HG02588 (cell line): ENCODE data around the gene SLC7A10.

Source experiments
- ATAC-seq: cut with Tn5 transposase; IDR thresholded peaks from one replicate; pipeline ENCODE4 v1.9.1; 2021; ENCODE audit warnings: mild to moderate bottlenecking, moderate library complexity; ENCODE audit not compliant: unreplicated experiment

The SLC7A10 gene

DNA sequence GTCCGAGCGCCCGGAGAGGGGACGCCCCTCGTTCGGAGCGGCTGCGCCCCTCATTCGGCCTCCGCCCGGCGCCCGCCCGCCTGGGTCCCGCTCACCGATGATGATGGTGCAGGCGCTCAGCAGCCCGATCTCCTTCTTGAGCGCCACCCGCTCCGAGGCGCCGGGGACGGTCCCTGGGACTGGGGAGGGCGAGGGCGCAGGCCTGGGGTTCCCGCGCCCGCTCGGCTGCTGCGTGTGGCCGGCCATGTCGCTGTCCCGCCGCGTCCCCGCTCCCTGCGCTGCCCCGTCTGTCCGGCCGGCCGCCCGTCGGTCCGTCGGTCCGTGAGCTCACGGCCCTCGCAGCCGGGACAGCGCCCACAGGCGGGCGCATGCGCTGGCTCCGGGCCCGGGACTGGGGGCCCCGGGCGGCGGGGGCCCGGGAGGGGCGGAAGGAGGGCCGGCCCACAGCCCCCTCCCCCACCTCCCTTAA is at the start of gene SLC7A10:
Gene SLC7A10, minus strand, starts transcription at position 393 of the 469 bp plus-strand sequence. Its CDS starts 147 bp downstream, at position 246.
- ATAC-seq: no peak

DNA sequence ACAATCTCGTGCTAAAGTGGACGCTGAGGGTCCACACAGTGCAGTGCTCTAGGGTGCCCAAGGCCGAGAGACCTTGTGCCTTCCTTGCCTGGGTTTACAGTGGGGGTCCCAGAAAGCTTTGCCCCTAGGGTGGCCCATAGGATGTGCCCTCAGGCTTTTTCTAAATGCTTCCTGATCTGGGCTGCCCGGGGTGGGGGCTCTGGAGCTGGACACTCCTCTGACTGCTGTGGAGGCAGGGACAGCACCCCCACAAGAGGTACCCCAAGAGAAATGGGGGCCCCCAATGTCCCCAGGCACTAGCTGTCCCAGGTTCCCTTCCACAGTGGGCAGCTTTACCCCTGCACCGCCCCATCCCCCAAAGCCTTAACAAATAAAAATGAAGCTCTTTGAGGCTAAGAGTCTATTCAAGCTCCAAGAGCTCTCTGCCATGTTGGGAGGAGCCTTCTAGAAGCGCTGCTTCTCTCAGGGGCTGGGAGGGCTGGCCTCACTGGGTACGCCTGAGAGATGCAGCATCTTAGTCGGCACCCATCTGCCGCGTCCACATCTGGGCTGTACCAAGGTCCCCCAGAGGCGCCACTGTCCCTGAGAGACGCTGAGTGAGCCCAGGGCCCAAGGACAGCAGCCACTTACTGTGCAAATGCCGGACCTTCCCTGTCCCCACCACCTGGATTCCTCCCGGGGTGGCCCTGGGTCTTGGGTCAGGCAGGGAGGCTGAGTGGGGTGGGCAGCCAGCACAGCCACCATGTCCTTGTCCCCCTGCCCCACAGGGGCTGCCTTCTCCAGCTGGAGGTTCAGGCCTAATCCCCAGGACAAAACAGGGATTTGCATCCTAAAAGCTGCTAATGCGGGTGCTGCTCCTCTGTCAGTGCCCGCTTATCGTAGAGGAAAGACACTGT is 49.3 kb upstream of the SLC7A10 start:
- ATAC-seq: no peak

DNA sequence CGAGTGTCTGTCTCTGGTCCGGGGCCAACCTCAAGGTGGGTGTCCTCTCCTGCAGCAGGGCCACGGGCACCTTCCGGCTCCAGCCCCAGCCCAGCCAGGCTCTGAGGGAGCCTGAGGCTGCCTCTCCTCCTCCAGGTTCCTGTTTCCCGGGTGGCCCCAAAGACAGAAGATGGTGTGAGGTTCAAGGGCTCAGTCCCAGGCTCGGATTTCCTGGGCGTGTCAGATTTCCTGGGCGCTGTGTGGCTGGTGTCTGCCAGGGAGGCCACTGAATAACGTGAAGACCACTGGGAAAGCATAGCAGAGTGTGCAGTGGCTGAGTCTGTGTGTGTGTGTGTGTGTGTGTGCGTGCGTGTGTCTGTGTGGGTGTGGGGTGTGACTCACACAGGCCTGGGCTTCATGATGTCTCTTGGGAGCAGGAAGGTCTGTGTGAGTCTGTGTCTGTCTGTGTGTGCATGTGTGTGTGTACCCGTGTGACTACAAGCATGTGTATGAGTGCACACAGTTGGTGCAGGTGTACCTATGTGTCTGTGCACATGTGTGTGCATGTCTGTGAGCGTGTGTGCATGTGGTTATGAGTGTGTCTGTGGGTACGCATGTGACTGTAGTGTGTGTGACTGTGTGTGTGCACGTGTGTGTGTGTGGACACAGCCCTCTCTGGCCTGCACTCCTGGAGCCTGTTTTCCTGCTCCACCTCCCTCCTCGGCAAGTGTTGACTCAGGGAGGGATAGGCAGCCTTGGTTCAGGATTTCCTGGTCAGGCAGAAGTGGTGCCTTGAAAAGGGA is 48.4 kb upstream of the SLC7A10 start:
- no peak for ATAC-seq

DNA sequence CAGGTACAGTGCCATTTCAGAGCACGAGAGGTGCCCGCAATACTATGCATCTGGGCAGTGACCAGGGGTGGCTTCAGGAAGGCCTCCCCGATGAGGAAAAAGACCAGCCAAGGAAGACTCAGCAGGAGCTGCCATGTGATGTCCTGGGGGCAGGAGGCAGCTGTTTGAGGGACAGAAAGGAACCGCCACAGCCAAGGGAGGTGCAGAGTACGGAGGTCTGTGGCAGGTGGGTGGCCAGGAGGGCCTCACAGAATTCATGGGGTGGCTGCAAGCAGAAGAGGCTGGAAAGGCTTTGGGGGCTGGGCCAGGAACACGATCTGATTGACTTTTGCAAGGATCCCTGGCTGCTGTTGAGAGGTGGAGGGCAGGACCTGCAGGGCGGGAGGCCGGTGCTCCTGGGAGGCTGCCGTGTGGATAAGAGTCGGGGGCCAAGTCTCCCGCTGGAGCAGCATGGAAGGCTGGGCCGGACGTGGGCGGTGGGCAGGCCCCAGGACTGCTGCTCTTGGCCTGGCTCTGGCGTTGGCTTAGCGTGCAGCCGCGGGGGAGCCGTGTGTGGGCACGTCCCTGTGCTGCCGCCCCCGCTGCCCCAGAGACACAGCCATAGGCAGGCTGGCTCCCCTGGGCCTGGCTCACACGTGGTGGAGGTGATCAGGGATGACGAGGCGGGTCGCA is 47.6 kb upstream of the SLC7A10 start:
- no peak for ATAC-seq

DNA sequence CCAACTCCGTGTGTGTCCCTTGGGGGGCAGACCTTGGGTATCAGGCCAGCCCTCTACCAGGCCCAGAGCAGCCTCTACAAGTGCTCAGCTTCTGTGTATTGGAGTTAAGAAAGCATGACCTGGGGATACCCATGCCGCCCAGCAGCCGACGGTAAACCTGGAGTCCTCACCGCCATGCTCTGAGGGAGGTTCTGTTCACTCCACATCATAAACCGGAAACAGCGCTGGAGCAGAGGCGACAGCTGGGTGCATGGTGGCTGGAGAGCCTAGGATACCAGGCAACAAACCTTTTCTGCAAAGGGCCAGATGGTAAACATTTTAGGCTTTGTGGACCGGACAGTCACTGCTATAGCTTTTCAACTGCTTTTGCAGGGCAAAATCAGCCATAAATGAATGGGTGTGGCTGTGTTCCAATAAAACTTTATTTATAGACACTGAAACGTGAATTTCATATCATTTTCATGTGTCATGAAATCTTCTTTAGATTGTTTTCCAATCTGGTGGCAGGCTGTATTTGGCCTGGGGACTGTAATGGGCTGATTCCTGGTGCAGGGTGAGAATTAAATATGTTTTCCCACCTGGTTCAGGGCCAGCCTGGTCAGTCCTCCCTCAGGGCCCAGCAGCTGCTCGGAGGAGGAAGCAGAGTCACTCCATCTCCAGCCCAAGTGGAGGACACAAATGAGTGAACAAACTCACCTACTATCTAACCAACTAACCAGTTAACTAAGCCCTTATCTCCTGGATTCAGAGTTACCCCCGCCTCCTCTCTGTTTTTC is 45.8 kb upstream of the SLC7A10 start:
- ATAC-seq: no peak

DNA sequence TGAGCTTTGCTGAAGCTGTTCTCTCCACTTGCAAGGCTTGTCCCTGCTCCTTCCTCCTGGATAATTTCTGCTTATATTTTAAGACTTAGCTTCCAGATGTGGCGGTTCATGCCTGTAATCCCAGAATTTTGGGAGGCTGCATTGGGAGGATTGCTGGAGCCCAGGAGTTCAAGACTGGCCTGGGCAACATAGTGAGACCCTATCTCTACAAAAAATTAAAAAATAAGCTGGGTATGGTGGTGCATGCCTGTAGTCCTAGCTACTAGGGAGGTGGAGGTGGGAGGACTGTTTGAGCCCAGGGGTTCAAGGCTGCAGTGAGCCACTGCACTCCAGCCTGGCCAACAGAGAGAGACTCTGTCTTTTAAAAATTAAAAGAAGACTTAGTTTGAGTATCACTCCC is 45.1 kb upstream of the SLC7A10 start:
- ATAC-seq: no peak

DNA sequence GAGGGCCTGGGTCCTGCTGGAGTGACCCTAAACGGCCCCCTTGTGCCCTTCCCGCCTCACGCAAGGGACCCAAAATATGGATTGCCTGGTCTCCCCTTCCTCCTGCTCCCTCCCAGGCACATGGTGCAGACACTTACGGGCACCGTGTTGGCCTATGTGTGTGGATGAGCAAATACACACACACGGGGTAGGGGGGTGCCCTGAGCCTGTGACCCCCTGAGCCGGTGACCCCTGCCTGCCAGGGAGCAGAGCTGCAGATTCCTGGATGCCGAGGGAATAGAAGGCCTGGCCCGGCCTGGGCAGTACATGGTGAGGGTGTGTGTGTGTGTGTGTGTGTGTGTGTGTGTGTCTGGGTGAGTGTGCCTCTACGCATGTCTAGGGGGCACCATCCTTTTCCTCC is 43.4 kb upstream of the SLC7A10 start:
- ATAC-seq: no peak

DNA sequence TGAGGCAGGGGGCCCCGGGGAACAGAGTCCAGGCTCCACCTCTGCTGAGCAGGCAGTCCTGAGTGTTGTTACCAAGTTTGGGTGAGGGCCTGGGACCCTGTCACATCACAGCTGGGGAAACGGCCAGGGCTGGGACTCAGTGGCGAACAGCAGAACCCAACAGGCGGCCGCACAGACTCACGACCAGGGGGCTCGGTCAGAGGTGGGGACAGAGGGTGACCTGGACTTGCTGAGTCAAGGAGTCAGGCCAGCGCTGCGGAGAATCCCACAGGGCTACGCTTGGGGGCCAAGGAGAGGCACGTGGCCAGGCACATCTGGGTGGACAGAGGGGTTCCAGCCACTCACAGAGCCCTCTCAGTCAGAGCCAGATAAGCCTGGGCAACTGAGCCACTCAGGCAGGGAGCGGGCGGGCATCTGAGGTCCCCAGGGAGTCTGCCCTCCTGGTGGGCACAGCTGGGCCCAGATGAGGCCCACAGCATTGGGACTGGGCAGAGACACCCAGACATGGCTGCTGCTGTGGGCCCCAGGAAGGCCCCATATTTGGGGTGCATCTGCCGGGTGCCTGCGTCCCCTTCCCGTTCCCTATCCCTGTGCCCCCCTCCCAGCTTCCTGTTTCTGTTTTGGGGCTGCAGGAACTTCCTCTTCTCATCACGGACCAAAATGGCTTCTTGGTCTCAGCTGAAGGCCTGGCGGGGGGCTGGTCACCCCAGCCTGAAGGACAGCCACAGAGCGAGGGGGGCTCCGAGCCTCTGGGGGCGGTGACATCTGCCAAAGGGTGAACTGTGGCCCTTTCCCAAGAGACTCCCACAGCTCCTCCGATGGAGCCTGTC is 42.7 kb upstream of the SLC7A10 start:
- ATAC-seq: no peak

DNA sequence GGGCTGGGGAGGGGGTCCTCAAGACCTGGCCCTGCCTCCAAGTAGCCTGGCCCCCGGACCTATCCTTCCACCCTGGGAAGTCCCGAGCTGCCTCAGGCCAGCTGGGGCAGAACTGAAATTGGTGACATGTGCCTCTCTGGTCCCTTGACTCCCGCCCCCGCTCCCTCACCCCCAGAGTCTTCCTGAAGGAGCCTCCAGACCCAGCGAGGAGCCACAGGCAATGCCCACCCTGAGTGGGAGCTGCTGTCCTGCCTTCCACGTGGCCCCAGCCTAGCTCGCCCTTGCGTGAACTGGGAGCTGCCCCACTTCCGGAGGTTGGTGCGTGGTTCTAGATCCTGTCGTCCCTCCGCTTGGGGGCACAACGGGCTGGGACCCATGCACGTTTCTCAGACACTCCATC is 42.1 kb upstream of the SLC7A10 start:
- ATAC-seq: no peak

DNA sequence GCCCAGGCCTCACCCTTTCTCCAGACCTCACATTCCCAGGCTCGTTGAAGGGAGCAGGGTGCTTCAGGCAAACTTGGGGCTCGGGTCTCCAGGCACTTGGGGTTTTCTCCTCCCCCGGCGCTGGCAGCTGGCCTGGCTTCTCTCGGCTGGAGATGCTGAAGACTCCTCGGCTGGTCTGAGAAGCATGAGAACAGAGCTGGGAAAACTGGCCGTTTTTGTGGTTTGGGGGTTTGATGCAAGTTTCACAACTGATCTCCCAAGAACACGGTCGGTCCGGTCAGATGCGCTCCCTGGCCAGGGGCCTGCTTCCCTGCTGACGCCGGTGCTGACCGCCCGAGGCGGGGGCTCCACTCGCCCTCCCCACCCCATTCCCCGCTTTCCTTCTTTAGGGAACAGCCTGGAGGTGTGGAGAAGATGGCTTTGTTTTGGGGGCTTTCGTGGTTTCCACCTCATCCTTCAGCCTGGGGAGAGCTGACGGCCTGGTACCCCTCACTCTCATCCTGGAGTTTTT is 41.4 kb upstream of the SLC7A10 start:
- ATAC-seq: no peak

DNA sequence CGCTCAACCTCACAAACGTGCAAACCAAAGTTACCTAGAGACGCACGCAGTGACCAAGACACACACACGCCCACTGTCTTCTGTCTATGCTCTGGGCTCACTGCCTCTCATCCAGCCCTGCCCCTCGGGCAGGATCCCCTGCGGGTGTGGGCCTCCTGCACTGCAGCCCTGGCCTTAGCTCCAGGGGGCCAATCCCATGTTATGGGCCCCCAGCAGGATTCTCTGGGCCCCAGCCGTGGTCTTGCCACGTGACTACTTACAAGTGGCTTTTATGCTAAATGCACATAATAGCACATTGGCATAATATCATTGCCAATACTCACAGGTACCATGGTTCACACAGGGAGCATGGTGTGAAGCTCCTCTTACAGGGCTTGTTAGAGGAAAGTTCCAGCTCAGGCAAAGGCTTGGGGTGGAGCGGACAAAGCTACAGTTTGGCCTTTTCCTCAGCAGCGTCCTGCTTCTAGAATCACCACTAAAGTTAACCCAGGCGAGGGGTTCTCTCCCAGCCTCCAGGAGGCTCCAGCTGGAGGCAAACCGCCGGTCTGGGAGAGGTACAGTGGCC is 39.3 kb upstream of the SLC7A10 start:
- ATAC-seq: no peak

DNA sequence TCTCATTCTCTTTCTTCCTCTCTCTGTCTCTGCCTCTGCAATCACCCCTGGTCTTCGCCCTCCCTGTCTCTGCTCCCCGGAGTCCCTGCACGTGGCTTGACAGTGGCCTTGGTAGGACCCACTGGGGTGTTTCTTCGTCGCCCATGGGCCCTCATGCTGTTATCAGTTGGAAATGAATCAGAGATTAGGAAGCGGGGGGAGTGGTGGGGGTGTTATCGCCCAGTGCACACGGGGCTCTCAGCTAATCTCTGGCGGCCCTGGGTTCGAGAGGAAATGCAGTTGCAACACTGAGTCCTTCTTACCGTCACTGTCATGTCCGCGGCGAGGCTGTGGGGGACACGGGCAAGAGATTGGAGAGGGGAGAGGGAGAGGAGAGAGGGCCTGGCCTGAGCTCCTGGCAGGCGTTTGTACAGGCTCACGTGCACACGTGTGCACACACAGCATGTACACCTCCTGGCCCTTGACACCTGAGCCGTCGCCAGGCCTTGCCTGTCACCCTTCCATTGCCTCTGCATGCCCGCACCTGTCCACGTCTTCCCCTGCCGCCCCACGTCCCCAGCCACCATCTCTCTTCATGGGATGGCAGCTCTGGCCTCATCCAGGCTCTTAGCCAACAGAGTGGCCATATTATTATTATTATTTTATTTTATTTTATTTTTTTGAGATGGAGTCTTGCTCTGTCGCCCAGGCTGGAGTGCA is 37.8 kb upstream of the SLC7A10 start:
- ATAC-seq: no peak

DNA sequence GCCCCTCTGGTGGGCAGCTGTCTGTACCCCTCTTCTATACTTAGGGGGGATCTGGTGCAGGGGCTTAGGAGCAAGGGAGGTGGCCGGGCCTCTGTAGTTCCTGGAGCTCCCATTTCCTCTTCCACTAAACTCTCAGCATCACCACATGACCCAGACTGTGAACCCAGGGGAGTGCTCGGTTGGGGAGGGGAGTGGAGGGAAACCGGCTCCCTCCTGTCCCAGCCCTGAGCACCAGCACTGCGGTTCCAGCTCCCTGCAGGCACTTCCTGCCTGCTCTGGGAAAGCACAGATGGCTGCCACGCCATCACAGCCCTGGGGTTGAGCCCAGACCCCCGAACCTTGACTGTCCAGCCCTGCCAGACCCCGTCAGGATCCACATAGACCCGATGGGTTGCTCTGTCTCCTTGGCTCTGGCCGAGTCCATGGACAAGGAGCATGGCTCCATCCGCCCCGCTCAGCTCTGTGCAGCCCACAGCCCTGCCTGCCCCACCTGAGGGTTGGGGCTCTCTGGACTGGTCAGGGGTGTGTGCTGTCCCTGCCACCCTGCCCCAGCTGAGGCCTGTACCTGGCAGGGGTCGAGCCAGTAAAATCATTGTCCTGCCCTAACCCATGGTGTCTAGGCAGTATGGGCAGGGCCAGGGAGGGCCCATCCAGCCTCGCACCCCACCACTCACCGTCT is 36.0 kb upstream of the SLC7A10 start:
- no peak for ATAC-seq

DNA sequence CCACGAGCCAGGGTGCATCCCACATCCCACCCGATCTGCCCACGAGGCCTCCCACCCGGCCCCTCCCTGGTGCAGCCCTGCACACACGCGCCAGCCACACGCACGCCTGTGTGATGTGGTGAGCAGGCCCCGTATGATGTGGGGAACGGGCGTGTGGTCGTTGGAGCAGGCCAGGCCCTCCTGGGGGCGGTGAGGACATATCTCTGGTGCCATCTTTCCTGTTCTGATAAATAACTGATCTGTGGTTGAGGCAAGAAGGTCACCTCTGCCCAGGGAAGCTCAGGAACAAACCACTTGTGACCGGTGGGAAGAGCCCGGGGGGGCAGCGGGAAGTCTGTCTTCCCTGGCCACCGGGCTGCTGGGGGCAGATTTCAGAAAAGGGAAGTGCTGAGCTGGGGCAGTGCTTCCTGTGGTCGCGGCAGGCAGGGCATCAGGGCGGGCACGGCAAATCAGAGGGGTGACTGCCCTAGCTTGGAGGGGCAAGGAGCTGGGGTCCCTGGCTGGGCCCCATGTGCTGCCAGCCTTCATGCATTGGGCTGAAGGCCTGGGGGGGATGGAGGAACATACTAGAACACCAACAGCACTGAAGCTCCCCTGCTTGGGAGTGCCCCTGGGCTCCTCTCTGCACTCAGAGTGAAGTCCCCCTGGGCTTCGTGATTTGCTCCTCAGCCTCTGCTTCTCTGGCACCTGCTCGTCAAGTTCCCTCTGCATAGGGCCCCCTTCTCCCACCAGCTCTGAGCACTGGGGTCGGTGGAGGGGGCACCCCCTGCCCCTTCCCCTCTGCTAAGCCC is 35.2 kb upstream of the SLC7A10 start:
- ATAC-seq: no peak

DNA sequence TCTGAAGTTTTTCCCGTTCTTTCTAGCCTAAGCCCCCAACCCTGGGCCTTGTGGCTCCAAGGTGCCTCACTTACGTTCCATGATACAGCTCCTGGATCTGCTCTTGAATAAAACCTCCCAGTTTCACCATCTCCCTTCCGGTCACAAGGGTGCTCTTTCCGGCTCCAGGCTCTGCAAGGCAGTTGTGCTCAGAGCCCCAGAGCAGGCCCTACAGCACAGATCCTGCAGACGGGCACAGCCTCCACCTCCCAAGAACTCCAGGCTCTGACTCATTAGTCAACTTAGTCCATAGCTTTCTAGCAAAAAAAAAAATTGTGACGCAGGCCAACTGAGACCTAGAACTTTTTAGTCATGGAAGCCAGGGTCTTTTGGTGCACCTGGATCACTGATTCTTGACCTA is 33.9 kb upstream of the SLC7A10 start:
- ATAC-seq: no peak

DNA sequence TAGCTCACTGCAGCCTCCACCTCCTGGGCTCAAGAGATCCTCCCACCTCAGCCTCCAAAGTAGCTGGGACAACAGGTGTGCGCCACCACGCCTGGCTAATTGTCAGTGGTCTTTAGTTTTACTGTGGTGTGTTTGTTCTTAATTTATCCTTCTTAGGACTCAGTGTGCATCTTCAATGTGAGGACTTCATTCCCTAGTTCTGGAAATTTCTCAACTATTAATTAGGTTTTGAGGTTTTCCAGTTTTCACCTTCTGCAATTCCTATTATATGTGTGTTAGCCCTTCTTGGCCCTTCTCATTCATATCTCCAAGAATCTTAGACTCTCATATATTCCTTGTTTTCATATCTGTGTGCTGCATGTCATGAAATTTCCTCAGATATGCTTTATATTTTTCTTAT is 32.2 kb upstream of the SLC7A10 start:
- no peak for ATAC-seq

DNA sequence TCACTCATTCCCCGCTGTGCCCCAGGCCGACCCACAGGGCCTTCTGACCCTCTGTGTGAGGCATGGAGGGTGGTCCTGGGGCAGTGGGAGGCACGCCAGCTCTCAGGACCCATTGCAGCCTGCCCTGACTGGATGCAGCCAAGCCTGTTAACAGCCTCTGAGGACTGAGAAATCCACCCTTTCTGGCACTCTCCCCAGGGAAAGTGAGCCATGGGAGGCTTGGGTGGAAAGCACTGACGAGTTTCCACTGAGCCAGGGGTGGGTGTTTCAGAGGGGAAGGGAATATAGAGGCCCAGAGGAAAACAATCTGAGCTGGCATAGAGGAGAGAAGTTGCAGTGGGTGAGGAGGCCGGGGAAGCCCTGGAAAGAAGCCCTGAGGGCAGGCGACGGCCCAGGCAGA is 30.6 kb upstream of the SLC7A10 start:
- no peak for ATAC-seq
